Measurements from ENCODE around the gene DYNC1LI2. TPM values are rescaled to one million over a fixed set of nuclear protein-coding genes. Genes with fewer than 3 reads are reported as not detected.

DYNC1LI2 gene
- total and polyA plus RNA-seq, 2 donors (not counting 1 experiment from before 2014, with no cell fraction given) = 33.9 to 109 TPM

GRCh38 chr16:66677836-66678235 lies 73.6 kb downstream of the DYNC1LI2 start:
- CTCF ChIA-PET = interaction anchor here (0.6 kb wide), 1 partner anchor 215 kb away, joined by 3 read pairs; no protein-coding TSS in a partner anchor
- Histone ChIP-seq H3K4me3 (ENCODE audit: control extremely low read depth in 1 of 5, extremely low read depth in 1 of 5, insufficient read depth in 1 of 5, low read depth in 2 of 5, low read length in 4 of 5) (no peak overlapping the region), H2AFZ (ENCODE audit: insufficient read depth, low read depth, low read length, poor library complexity, severe bottlenecking) (no peak overlapping the region), H3K4me1 (ENCODE audit: control insufficient read depth in 2 of 2, insufficient read depth in 2 of 2, low read length in 2 of 2) (no peaks in the 10 kb centered on the region), H3K27ac (ENCODE audit: low read length in 2 of 2) (no peak overlapping the region), H3K9me3 (ENCODE audit: control extremely low read depth in 1 of 3, control insufficient read depth in 2 of 3, insufficient read depth in 1 of 3, low read length in 2 of 3) (no peaks in the 10 kb centered on the region), H3K36me3 (replicated peaks in 1 of 2; ENCODE audit: control extremely low read depth in 1 of 2, control insufficient read depth in 1 of 2, extremely low read depth in 1 of 2, insufficient read depth in 2 of 2, low read length in 1 of 2) (no peaks in the 10 kb centered on the region), H3K79me2 (ENCODE audit: control insufficient read depth, insufficient read depth, low read length) (no peaks in the 10 kb centered on the region), H3K4me2 (replicated peaks; ENCODE audit: low read depth, low read length, poor library complexity, severe bottlenecking) (no peak overlapping the region), H4K20me1 (ENCODE audit: control insufficient read depth, insufficient read depth, low read length, poor library complexity, severe bottlenecking) (no peaks in the 10 kb centered on the region), H3K27me3 (replicated peaks in 1 of 4; ENCODE audit: control extremely low read depth in 1 of 4, control insufficient read depth in 3 of 4, insufficient read depth in 4 of 4, low read length in 3 of 4) (no peaks in the 10 kb centered on the region), H3K9ac (ENCODE audit: low read length) (no peak overlapping the region)
- Mint-ChIP-seq H3K4me3 (no peak overlapping the region), H3K27me3 (no peaks in the 10 kb centered on the region), H3K9me3 (ENCODE audit: insufficient read depth) (no peaks in the 10 kb centered on the region), H3K4me1 (no peaks in the 10 kb centered on the region), H3K27ac (no peak overlapping the region)
- intact Hi-C loops (cut with micrococcal nuclease) = no loop called here
- TF ChIP-seq, protein P1, sequence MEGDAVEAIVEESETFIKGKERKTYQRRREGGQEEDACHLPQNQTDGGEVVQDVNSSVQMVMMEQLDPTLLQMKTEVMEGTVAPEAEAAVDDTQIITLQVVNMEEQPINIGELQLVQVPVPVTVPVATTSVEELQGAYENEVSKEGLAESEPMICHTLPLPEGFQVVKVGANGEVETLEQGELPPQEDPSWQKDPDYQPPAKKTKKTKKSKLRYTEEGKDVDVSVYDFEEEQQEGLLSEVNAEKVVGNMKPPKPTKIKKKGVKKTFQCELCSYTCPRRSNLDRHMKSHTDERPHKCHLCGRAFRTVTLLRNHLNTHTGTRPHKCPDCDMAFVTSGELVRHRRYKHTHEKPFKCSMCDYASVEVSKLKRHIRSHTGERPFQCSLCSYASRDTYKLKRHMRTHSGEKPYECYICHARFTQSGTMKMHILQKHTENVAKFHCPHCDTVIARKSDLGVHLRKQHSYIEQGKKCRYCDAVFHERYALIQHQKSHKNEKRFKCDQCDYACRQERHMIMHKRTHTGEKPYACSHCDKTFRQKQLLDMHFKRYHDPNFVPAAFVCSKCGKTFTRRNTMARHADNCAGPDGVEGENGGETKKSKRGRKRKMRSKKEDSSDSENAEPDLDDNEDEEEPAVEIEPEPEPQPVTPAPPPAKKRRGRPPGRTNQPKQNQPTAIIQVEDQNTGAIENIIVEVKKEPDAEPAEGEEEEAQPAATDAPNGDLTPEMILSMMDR (IDR thresholded peaks at IDR 0.05) = no peak
- no peak for TF ChIP-seq EZH2 (IDR thresholded peaks at IDR 0.05; ENCODE audit: borderline replicate concordance, insufficient read depth, low read depth, low read length, poor library complexity, severe bottlenecking)
- POLR2A ChIA-PET = no interaction called here
- ATAC-seq (ENCODE audit: low read depth) = no peak
- no peak for DNase-seq
- WGBS (ENCODE audit: insufficient coverage) = 88% methylated on average over 6 of the region's 6 CpGs

GRCh38 chr16:66677179-66677578 lies 74.2 kb downstream of the DYNC1LI2 start:
- TF ChIP-seq, protein P1 (IDR thresholded peaks at IDR 0.05) = no peak
- TF ChIP-seq EZH2 (IDR thresholded peaks at IDR 0.05; ENCODE audit: borderline replicate concordance, insufficient read depth, low read depth, low read length, poor library complexity, severe bottlenecking) = no peak
- H3K9ac ChIP-seq (ENCODE audit: low read length) = no peak overlapping the region
- Mint-ChIP-seq H3K9me3 (ENCODE audit: insufficient read depth) (no peaks in the 10 kb centered on the region), H3K27me3 (no peaks in the 10 kb centered on the region), H3K4me3 (no peak overlapping the region), H3K4me1 (no peaks in the 10 kb centered on the region), H3K27ac (peak overlapping the region; percentile 26)
- no peaks in the 10 kb centered on the region for H3K36me3 ChIP-seq (replicated peaks in 1 of 2; ENCODE audit: control extremely low read depth in 1 of 2, control insufficient read depth in 1 of 2, extremely low read depth in 1 of 2, insufficient read depth in 2 of 2, low read length in 1 of 2)
- POLR2A ChIA-PET = no interaction called here
- H3K4me2 ChIP-seq (replicated peaks; ENCODE audit: low read depth, low read length, poor library complexity, severe bottlenecking) = no peak overlapping the region
- no peaks in the 10 kb centered on the region for H3K9me3 ChIP-seq (ENCODE audit: control extremely low read depth in 1 of 3, control insufficient read depth in 2 of 3, insufficient read depth in 1 of 3, low read length in 2 of 3)
- H2AFZ ChIP-seq (ENCODE audit: insufficient read depth, low read depth, low read length, poor library complexity, severe bottlenecking) = no peak overlapping the region
- CTCF ChIA-PET = interaction anchor here (0.6 kb wide), 1 partner anchor 215 kb away, joined by 3 read pairs; no protein-coding TSS in a partner anchor
- no peaks in the 10 kb centered on the region for H3K79me2 ChIP-seq (ENCODE audit: control insufficient read depth, insufficient read depth, low read length)
- H3K27me3 ChIP-seq (replicated peaks in 1 of 4; ENCODE audit: control extremely low read depth in 1 of 4, control insufficient read depth in 3 of 4, insufficient read depth in 4 of 4, low read length in 3 of 4) = no peaks in the 10 kb centered on the region
- intact Hi-C loops (cut with micrococcal nuclease) = no loop called here
- no peak overlapping the region for H3K4me3 ChIP-seq (ENCODE audit: control extremely low read depth in 1 of 5, extremely low read depth in 1 of 5, insufficient read depth in 1 of 5, low read depth in 2 of 5, low read length in 4 of 5)
- H3K4me1 ChIP-seq (ENCODE audit: control insufficient read depth in 2 of 2, insufficient read depth in 2 of 2, low read length in 2 of 2) = no peaks in the 10 kb centered on the region
- H4K20me1 ChIP-seq (ENCODE audit: control insufficient read depth, insufficient read depth, low read length, poor library complexity, severe bottlenecking) = no peaks in the 10 kb centered on the region
- DNase-seq (no peak), ATAC-seq (ENCODE audit: low read depth) (no peak)
- no peak overlapping the region for H3K27ac ChIP-seq (ENCODE audit: low read length in 2 of 2)
- WGBS (ENCODE audit: insufficient coverage) = 92% methylated on average over 5 of the region's 7 CpGs
